Measurements from ENCODE around the gene PALLD.

GRCh38 chr4:168515222-168516011, 18.6 kb downstream of the PALLD start:
- TF ChIP-seq EZH2 (IDR thresholded peaks at IDR 0.05; ENCODE audit: borderline replicate concordance, insufficient read depth, low read length, poor library complexity, severe bottlenecking): no peak
- TF ChIP-seq CTCF (IDR thresholded peaks at IDR 0.05; ENCODE audit: poor library complexity, severe bottlenecking): no peak
- no peak for TF ChIP-seq POLR2AphosphoS5 (IDR thresholded peaks at IDR 0.05)
- TF ChIP-seq EP300 (conservative IDR thresholded peaks at IDR 0.05; ENCODE audit: poor library complexity, severe bottlenecking): no peak
- no peak for TF ChIP-seq SMC3 (conservative IDR thresholded peaks at IDR 0.05; ENCODE audit: poor library complexity)
- no peak for TF ChIP-seq MXI1 (conservative IDR thresholded peaks at IDR 0.05; ENCODE audit: poor library complexity, severe bottlenecking)
- TF ChIP-seq, protein P1, sequence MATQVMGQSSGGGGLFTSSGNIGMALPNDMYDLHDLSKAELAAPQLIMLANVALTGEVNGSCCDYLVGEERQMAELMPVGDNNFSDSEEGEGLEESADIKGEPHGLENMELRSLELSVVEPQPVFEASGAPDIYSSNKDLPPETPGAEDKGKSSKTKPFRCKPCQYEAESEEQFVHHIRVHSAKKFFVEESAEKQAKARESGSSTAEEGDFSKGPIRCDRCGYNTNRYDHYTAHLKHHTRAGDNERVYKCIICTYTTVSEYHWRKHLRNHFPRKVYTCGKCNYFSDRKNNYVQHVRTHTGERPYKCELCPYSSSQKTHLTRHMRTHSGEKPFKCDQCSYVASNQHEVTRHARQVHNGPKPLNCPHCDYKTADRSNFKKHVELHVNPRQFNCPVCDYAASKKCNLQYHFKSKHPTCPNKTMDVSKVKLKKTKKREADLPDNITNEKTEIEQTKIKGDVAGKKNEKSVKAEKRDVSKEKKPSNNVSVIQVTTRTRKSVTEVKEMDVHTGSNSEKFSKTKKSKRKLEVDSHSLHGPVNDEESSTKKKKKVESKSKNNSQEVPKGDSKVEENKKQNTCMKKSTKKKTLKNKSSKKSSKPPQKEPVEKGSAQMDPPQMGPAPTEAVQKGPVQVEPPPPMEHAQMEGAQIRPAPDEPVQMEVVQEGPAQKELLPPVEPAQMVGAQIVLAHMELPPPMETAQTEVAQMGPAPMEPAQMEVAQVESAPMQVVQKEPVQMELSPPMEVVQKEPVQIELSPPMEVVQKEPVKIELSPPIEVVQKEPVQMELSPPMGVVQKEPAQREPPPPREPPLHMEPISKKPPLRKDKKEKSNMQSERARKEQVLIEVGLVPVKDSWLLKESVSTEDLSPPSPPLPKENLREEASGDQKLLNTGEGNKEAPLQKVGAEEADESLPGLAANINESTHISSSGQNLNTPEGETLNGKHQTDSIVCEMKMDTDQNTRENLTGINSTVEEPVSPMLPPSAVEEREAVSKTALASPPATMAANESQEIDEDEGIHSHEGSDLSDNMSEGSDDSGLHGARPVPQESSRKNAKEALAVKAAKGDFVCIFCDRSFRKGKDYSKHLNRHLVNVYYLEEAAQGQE (IDR thresholded peaks at IDR 0.05; ENCODE audit: borderline replicate concordance): no peak
